HG02840 (cell line): ENCODE results near the gene TSPAN1.
"Not testable (repeated sequence)": the region's sequence is repeated elsewhere in the genome, so short reads cannot be mapped to it uniquely, and the experiment has no call there.

Experiments
- ATAC-seq: cut with Tn5 transposase; IDR thresholded peaks from one replicate; pipeline ENCODE4 v1.9.1; 2021; ENCODE audit warnings: mild to moderate bottlenecking, moderate library complexity, moderate number of reproducible peaks; ENCODE audit not compliant: unreplicated experiment, low FRiP score

The TSPAN1 gene

DNA sequence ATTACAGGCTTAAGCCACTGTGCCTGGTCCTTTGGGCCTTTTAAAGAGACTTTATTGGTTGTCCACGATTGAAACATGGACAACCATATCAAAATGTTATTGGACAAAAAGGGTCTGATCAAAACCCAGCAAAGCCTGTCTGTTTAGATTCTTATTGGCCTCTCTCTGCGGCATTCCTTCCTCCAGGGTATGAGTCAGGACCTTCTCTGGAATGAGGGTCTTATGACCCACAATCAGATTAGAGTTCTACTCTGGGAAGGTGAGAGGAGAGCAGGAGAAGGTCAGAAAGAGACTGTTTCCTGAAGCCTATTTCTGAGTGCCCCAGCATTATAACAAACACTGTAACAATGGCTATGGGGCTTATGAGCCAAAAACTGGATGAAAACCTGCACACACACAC, 36.2 kb downstream of the TSPAN1 start:
- ATAC-seq = no peak

DNA sequence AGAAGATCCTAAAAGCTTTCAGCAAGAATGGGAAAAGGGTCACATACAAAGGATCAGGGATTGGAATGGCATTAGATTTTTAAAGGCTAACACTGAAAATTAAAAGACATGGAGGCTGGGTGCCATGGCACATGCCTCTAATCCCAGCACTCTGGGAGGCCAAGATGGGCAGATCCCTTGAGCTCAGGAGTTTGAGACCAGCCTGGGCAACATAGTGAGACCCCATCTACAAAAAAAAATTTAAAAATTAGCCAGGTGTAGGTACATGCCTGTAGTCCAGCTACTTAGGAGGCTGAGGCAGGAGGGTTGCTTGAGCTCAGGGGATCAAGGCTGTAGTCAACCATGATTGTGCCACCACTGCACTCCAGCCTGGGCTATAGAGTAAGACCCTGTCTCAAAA, 40.6 kb downstream of the TSPAN1 start:
- no peak for ATAC-seq

DNA sequence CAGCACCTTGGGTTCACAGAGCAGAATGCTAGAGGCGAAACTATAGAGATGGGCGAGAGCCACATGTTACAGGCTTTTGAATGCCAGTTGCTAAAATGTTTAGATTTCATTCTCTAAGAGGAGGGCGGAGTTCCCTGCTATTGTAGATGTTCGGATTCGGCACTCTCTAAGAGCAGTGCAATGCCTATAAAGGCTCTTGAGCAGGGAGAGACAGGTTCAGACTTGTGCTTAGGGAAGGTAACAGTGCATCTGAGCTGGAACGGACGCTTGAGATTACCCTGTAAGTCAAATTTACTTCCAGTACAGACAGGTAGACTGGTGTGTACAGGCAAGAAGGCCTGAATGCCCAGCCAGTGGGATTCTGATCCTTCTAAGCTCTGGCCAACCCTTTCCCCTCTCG, 43.6 kb downstream of the TSPAN1 start:
- ATAC-seq = no peak

DNA sequence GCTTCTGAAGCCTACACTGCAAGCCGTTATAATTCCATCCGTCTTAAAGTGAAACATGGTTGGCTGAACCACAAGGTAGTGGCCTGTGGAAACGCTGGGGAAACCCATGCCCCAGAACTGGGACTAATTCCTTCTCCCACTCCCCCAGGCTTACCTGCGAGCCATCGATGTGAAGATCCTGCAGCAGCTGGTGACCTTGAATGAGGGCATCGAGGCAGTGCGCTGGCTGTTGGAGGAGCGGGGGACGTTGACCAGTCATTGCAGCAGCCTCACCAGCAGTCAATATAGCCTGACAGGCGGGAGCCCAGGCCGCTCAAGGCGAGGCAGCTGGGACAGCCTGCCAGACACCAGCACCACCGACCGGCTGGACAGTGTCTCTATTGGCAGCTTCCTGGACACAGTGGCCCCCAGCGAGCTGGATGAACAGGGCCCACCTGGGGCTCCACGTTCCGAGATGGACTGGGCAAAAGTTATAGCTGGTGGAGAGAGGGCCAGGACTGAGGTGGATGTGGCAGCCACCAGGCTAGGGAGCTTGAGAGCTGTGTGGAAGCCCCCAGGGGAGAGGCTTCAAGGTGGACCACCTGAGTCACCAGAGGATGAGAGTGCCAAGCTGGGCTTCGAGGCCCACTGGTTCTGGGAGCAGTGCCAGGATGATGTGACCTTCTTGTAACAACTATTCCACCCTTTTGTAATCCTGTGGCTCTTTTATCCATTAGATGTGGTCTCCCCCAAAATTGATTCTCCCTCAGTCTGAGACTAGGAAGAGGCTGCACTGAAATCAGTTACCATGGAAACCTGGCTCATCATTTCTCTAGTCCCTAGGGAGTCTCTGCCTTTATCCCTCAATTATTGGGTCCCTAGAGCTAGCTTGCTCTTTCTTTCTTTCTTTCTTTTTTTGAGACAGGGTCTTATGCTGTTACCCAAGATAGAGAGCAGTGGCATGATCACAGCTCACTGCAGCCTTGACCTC, 44.9 kb downstream of the TSPAN1 start:
- ATAC-seq = no peak

DNA sequence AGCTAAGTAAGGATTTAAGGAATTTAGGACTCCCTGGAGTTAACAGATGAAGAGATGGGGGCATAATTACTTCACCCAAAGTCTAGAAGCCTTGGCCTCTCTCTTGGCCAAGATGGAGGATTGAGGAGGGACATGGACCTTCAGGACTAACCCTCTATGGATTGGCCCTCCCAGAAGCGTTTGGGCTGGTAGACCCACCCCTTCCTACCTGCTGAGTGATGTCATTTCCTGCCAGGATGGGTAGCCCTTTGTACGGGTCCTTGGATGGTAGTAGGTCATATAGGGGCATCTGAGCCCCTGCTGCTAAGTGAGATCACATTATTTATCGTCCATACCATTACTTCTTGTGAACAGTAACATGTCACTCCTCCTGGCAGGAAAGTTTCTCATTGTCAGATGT, 45.9 kb downstream of the TSPAN1 start:
- no peak for ATAC-seq

DNA sequence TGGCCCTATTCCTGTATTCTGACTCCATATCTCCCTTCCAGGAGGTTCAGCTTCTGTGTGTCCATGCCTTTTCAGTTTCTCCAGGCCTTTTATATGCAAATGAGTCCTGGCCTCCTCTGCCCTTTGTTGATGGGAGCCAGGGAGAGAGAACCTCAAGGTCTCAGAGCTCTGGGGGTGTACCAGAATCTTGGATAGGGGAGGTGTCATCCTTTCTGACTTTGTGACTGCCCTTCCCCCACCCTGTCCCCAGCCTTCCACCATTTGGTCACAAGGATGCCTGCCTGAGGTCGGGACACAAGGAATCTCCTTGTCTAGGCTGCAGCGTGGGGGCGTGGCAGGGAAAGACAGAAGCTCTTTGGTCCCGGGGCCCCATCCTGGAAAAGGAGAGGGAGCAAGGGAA, 46.9 kb downstream of the TSPAN1 start:
- no peak for ATAC-seq

DNA sequence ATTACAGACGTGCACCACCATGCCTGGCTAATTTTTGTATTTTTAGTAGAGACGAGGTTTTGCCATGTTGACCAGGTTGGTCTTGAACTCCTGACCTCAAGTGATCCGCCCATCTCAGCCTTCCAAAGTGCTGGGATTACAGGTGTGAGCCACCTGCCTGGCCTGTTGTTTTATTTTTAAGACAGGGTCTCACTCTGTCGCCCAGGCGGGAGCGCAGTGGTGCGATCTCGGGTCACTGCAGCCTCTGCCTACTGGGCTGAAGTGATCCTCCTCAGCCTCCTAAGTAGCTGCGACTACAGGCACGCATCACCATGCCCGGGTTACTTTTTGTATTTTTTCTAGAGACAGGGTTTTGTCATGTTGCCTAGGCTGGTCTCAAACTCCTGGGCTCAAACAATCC, 48.2 kb downstream of the TSPAN1 start:
- not testable (repeated sequence) for ATAC-seq

DNA sequence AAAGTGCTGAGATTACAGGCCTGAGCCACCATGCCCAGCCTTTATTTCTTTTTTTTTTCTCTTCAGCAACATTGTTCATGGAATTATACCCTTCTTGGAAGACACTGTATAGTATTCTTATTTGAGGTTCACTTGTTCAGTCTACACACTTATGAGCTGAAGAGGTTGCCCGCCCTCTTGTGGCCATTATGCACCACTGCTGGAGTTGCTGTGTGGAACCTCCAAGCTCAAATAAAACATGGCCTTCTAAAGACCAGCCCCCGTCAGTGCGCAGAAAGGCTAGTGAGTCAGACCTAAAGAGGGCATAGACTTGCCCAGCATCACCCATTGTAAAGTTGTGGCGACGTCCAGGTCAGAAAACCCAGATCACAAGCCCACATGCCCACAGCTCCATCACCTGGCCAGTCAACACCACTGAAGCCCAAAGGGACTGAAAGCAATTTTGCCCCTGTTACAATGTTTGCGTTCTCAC, 48.6 kb downstream of the TSPAN1 start:
- no peak for ATAC-seq

DNA sequence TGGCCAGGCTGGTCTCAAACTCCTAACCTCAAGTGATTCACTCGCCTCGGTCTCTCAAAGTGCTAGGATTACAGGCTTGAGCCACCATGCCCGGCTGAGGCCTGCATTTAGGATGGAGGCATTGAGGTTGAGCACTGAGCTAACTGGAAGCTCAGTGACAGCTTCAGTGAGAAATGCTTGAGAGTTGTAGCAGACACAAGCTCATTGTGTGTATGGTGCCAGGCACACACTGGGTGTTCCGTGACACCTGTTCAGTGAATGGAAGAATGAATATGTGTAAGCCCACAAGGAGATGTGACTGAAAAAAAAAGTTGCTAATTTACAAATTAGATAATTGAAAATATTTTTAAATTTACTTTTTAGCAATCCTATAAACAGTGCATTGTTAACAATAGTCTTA, 50.1 kb downstream of the TSPAN1 start:
- no peak for ATAC-seq

DNA sequence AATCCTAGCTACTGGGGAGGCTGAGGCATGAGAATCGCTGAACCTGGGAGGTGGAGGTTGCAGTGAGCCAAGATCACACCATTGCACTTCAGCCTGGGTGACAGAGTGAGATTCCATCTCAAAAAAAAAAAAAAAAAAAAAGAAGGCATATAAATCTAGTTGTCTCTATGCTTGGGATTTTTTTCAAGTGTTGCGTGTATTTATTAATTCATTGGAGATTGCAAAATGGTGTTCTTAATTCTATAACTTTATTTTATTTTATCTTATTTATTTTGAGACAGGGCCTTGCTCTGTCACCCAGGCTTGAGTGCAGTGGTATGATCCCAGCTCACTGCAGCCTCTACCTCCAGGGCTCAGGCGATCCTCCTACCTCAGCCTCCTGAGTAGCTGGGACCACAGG, 56.3 kb downstream of the TSPAN1 start:
- ATAC-seq = not testable (repeated sequence)
